PC-3 (cell line): ENCODE measurements around the gene EXOSC7.

Experiments used
- CTCF ChIP-seq: fragments of 300-600 bp; sonication (generic); conservative IDR thresholded peaks from 2 replicates; pipeline ENCODE4 v1.5.1; 2017; ENCODE audit warnings: antibody characterized with exemption, low read depth, mild to moderate bottlenecking, low read length
- EZH2 ChIP-seq: fragments of 300-600 bp; sonication (generic); IDR thresholded peaks from one replicate; pipeline ENCODE4 v1.6.1; 2017; ENCODE audit warnings: antibody characterized with exemption, mild to moderate bottlenecking, low read length; ENCODE audit not compliant: unreplicated experiment

DNA sequence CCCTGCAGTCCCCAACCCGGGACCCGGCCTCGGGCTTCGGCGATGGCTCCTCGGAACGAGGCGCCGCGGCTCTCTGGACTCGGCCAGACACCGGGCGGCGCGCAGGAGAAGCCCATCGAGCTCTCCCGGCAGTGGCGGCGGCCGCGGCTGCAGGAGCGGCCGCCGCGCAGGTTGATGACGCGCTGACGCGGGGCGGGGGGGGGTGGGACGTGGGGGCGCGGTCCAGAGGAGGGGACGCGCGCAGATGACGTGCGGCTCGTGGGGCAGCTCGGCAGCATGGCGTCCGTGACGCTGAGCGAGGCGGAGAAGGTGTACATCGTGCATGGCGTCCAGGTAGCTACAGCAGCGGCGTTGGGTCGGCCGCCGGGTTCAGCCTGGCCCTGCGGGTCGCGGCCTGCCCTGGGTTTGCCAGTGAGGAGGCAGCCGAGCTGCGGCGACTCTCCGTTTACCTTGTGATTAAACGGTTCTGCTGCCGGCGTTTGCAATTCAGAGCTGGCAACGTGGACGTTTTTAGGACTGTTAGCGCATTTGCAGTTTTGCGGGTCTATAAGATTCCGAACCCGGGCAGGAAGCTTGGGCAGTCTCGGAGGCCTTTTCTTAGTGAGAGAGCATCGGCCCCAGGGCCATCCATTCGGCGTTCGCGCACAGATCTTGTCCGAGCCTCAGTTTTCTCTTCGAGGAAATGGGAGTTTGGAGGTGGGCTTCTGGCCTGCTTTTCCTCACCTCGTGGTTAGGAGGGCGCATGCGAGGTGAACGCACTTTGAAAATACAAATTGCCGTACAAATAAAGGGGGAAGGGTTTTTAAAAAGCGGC lies at the start of gene EXOSC7, which contains the start of gene ZDHHC3:
- TF ChIP-seq CTCF: no peak
- no peak for TF ChIP-seq EZH2
